Peyer's patch (tissue), 4 donors: Measurements from ENCODE around the gene NR6A1. TPM values are rescaled to one million over a fixed set of nuclear protein-coding genes. Genes with fewer than 3 reads are reported as not detected.

Experiments used
- DNase-seq, 3 donors: peaks; one replicate each; pipeline ENCODE4 v3.0.0-alpha.2; 2017 to 2019
- H3K27ac ChIP-seq, 4 donors: fragments of 200-600 bp; sonication (generic); one replicate each; pipeline ENCODE4 v1.5.1; 2016 to 2019
- H3K27me3 ChIP-seq, 2 donors: fragments of 200-600 bp; sonication (generic); one replicate each; pipeline ENCODE4 v1.5.1; 2019
- H3K36me3 ChIP-seq, 3 donors: fragments of 200-600 bp; sonication (generic); one replicate each; pipeline ENCODE4 v1.5.1; 2016 to 2019
- H3K4me1 ChIP-seq, 4 donors: fragments of 200-600 bp; sonication (generic); one replicate each; pipeline ENCODE4 v1.5.1; 2016 to 2019
- H3K4me3 ChIP-seq, 4 donors: fragments of 200-600 bp; sonication (generic); 1 replicate in 3 of 4; 2 replicates in 1 of 4; pipeline ENCODE4 v1.5.1; 2016 to 2019; ENCODE audit warnings: mild to moderate bottlenecking in 1 of 4
- H3K9me3 ChIP-seq, 4 donors: fragments of 200-600 bp; sonication (generic); one replicate each; pipeline ENCODE4 v1.5.1; 2016 to 2019; ENCODE audit warnings: mild to moderate bottlenecking in 1 of 4
- POLR2A ChIP-seq, 2 donors: fragments of 450-650 bp; IDR thresholded peaks; one replicate each; pipeline ENCODE4 v1.5.1; 2017; ENCODE audit warnings: antibody characterized with exemption in 2 of 2, mild to moderate bottlenecking in 2 of 2, moderate library complexity in 2 of 2
- total RNA-seq, 4 donors: library from RNA; depleted of rRNA; stranded (reverse); fragments of >200 nt; gene quantifications; one replicate each; pipeline ENCODE4 v1.1.0, GENCODE V29; 2016
- TF ChIP-seq, protein P1 (sequence below), 6 experiments: fragments of 450-650 bp in 4 of 6; fragments of 200-600 bp in 2 of 6; sonication (generic) in 1 of 6; IDR thresholded peaks; one replicate each; pipeline ENCODE4 v1.5.1; 2017 to 2019; ENCODE audit warnings: antibody characterized with exemption in 6 of 6, mild to moderate bottlenecking in 3 of 6, moderate library complexity in 1 of 6

The NR6A1 gene
- total RNA-seq, 4 donors from 2014 or later = 10.7 to 43.0 (median 28.1) TPM

- TF ChIP-seq, protein P1, sequence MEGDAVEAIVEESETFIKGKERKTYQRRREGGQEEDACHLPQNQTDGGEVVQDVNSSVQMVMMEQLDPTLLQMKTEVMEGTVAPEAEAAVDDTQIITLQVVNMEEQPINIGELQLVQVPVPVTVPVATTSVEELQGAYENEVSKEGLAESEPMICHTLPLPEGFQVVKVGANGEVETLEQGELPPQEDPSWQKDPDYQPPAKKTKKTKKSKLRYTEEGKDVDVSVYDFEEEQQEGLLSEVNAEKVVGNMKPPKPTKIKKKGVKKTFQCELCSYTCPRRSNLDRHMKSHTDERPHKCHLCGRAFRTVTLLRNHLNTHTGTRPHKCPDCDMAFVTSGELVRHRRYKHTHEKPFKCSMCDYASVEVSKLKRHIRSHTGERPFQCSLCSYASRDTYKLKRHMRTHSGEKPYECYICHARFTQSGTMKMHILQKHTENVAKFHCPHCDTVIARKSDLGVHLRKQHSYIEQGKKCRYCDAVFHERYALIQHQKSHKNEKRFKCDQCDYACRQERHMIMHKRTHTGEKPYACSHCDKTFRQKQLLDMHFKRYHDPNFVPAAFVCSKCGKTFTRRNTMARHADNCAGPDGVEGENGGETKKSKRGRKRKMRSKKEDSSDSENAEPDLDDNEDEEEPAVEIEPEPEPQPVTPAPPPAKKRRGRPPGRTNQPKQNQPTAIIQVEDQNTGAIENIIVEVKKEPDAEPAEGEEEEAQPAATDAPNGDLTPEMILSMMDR (IDR thresholded peaks at IDR 0.05) = no peak
- no peak for TF ChIP-seq POLR2A (IDR thresholded peaks at IDR 0.05)
- H3K36me3 ChIP-seq = no peaks in the 10 kb centered on the region
- no peaks in the 10 kb centered on the region for H3K27me3 ChIP-seq
- no peak overlapping the region for H3K27ac ChIP-seq
- DNase-seq = no peak
- H3K4me1 ChIP-seq = no peaks in the 10 kb centered on the region
- no peaks in the 10 kb centered on the region for H3K9me3 ChIP-seq
- no peak overlapping the region for H3K4me3 ChIP-seq
These were observed 72.8 kb downstream of the NR6A1 start for GRCh38 chr9:124698265-124698664.

- no peak overlapping the region for H3K27ac ChIP-seq
These were observed 73.5 kb downstream of the NR6A1 start for GRCh38 chr9:124697326-124698200.

DNA sequence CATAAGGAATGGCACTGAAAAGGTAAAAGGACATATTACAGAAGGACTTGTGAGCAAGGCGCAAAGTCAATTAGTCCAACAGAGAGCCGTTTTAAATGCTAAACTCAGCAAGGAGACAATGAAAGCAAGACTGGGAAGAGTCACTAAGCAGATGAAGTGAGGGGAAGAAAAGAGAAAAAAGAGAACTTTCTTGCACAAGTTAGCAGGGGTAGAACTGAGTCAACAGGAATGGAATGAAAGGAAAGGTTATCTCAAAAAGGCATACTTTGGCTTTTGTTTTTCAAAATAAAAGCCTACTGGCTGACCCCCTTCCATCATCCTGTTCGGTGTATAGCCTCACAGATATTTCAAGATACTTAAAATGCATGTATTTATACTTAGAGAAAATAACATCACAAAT lies 75.0 kb downstream of the NR6A1 start:
- no peaks in the 10 kb centered on the region for H3K27me3 ChIP-seq
- DNase-seq = no peak
- H3K4me3 ChIP-seq = no peak overlapping the region
- H3K36me3 ChIP-seq = no peaks in the 10 kb centered on the region
- no peaks in the 10 kb centered on the region for H3K4me1 ChIP-seq
- H3K27ac ChIP-seq = no peak overlapping the region
- TF ChIP-seq, protein P1 (IDR thresholded peaks at IDR 0.05) = no peak
- TF ChIP-seq POLR2A (IDR thresholded peaks at IDR 0.05) = no peak
- no peaks in the 10 kb centered on the region for H3K9me3 ChIP-seq

More at GRCh38 chr9:124697326-124698200, 73.5 kb downstream of the NR6A1 start:
- Histone ChIP-seq H3K27me3 (no peaks in the 10 kb centered on the region), H3K4me1 (no peaks in the 10 kb centered on the region), H3K9me3 (no peaks in the 10 kb centered on the region), H3K4me3 (no peak overlapping the region), H3K36me3 (no peaks in the 10 kb centered on the region)
- no peak for TF ChIP-seq POLR2A (IDR thresholded peaks at IDR 0.05)
- TF ChIP-seq, protein P1 (IDR thresholded peaks at IDR 0.05) = no peak
- no peak for DNase-seq

DNA sequence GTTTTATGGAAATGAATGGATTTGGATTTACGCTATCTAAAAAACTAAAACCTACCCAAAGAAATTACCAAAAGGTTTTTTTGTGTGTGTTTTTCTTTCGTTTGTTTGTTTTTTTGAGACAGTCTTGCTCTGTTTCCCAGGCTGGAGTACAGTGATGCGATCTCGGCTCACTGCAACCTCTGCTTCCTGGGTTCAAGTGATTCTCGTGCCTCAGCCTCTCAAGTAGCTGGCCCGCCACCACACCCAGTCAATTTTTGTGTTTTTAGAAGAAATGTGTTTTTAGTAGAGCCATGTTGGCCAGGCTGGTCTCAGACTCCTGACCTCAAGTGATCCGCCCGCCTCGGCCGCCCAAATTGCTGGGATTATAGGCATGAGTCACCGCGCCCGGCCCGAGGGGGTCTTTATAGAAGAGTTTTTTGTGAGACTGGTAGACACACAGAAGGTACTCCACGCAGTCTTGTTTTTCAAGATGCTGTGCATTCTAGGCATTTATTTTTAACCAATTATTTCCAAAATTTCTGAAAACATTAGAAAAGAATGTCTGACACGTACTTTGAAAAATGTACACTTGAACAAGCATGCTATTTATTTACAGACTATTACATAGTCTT lies 75.7 kb downstream of the NR6A1 start:
- Histone ChIP-seq H3K27me3 (no peaks in the 10 kb centered on the region), H3K4me1 (no peaks in the 10 kb centered on the region), H3K9me3 (no peaks in the 10 kb centered on the region), H3K4me3 (no peak overlapping the region), H3K36me3 (no peaks in the 10 kb centered on the region), H3K27ac (no peak overlapping the region)
- DNase-seq = no peak
- TF ChIP-seq, protein P1 (IDR thresholded peaks at IDR 0.05) = no peak
- no peak for TF ChIP-seq POLR2A (IDR thresholded peaks at IDR 0.05)

DNA sequence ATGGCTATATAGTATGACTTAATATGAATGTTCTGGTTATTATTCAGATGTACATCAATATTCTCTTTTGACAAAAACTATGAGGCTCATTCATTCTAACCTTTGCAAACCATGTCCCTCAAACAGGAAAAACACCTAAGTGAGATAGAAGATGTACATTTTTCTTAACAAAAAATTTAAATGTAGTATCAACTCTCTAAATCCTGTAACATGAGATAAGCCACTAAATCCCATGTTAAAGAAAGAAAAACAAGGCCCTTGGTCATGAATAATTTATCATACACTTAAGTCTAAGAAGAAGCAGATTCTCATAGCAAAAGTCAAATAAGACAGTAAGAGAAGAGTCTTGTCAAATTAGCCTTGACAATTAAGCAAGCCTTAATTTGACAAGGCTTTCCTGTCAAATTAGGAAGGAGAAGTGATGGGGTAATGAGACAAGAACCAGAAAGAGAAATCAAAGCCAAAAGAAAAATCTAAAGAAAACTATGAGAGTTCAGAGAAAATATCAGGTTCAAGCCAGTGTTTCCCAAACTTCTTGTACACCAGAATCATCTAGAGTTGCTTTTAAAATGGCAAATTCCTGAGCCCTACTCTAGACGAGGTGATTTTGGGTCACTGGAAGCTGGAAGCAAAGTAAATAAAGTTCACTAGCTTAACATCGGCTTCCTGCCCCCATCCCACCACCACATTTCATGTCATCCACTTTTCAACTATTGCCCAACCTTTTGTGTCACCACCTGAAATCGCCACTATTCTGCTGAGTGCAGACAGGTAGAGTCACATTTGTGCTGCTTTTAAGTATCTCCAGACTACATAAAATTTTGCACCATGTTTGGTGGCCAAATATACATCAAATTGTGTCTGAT lies 76.5 kb downstream of the NR6A1 start:
- H3K4me3 ChIP-seq = no peak overlapping the region
- no peaks in the 10 kb centered on the region for H3K27me3 ChIP-seq
- no peaks in the 10 kb centered on the region for H3K36me3 ChIP-seq
- no peaks in the 10 kb centered on the region for H3K4me1 ChIP-seq
- no peak for DNase-seq
- no peaks in the 10 kb centered on the region for H3K9me3 ChIP-seq
- H3K27ac ChIP-seq = no peak overlapping the region
- no peak for TF ChIP-seq POLR2A (IDR thresholded peaks at IDR 0.05)
- TF ChIP-seq, protein P1 (IDR thresholded peaks at IDR 0.05) = no peak
